ENCODE data around the gene TIAM1. TPM values are rescaled to one million over a fixed set of nuclear protein-coding genes. Genes with fewer than 3 reads are reported as not detected.

The TIAM1 gene
- total RNA-seq, 2 experiments from 2014 or later: 34.9 to 38.5 TPM

DNA sequence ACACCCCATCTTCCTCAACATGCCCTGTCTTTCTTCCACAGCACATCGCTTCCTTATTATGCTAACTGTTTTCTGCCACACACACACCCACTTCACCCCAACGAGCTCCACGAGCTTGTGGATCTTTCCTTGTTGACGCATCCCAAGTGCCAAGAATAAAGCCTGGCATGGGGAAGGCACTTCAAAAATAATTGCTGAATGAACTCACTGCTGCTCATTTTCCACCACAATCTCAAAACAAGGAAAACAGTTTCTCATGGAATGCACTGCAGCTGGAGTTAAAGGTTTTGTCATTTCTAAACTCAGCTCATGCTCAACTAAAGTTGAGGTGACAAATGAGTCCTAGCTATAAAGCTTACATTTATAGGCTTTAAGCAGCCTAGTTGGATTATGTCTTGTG is 86.0 kb downstream of the TIAM1 start:
- TF ChIP-seq, protein P1, sequence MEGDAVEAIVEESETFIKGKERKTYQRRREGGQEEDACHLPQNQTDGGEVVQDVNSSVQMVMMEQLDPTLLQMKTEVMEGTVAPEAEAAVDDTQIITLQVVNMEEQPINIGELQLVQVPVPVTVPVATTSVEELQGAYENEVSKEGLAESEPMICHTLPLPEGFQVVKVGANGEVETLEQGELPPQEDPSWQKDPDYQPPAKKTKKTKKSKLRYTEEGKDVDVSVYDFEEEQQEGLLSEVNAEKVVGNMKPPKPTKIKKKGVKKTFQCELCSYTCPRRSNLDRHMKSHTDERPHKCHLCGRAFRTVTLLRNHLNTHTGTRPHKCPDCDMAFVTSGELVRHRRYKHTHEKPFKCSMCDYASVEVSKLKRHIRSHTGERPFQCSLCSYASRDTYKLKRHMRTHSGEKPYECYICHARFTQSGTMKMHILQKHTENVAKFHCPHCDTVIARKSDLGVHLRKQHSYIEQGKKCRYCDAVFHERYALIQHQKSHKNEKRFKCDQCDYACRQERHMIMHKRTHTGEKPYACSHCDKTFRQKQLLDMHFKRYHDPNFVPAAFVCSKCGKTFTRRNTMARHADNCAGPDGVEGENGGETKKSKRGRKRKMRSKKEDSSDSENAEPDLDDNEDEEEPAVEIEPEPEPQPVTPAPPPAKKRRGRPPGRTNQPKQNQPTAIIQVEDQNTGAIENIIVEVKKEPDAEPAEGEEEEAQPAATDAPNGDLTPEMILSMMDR (IDR thresholded peaks at IDR 0.05): no peak
- ChIA-PET POLR2A (interaction anchor here (0.6 kb wide), 1 partner anchor 311 kb away, joined by 3 read pairs; no protein-coding TSS in a partner anchor), CTCF (interaction anchor here (0.9 to 1.3 kb wide), 2 partner anchors 10 to 56 kb away, joined by 3 read pairs; no protein-coding TSS in a partner anchor)
- H3K27ac Mint-ChIP-seq: no peak overlapping the region
- H3K9me3 Mint-ChIP-seq: no peaks in the 10 kb centered on the region
- intact Hi-C loops (cut with micrococcal nuclease): no loop called here
- peaks cover 4% of the 10 kb centered on the region for H3K4me1 Mint-ChIP-seq (ENCODE audit: low read depth)
- DNase-seq: no peak
- H3K27me3 Mint-ChIP-seq: no peaks in the 10 kb centered on the region
- H3K36me3 Mint-ChIP-seq (ENCODE audit: low read depth): peaks cover 4% of the 10 kb centered on the region
- no peak for ATAC-seq
- H3K4me3 Mint-ChIP-seq: no peak overlapping the region

DNA sequence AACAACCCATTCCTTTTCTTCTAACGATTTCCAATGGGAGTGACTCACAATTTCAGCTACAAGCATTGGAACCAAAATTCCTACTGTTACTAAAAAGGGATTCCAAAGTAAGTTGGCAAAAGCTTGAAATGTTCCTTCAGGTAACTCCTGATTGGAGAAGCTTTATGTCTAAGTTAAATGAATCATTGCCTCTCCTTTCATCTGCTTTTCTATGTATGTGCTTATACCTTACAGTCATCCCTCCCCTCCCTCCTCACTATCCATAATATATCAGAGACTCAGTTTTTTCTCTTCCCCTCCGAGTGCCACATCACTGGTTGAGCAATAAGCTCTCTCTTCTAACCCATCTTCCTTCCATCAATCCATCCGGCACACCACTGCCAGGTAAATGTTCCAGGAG is 86.8 kb downstream of the TIAM1 start:
- TF ChIP-seq, protein P1 (IDR thresholded peaks at IDR 0.05): no peak
- ATAC-seq (no peak), DNase-seq (no peak)
- Mint-ChIP-seq H3K4me1 (ENCODE audit: low read depth) (peaks cover 4% of the 10 kb centered on the region), H3K36me3 (ENCODE audit: low read depth) (peaks cover 4% of the 10 kb centered on the region), H3K27ac (no peak overlapping the region), H3K4me3 (no peak overlapping the region), H3K9me3 (no peaks in the 10 kb centered on the region), H3K27me3 (no peaks in the 10 kb centered on the region)
- ChIA-PET POLR2A (interaction anchor here (0.6 to 0.8 kb wide), 2 partner anchors 11 to 310 kb away, joined by 3 read pairs; no protein-coding TSS in a partner anchor), CTCF (interaction anchor here (0.9 to 1.3 kb wide), 2 partner anchors 11 to 55 kb away, joined by 3 read pairs; no protein-coding TSS in a partner anchor)
- intact Hi-C loops (cut with micrococcal nuclease): no loop called here

DNA sequence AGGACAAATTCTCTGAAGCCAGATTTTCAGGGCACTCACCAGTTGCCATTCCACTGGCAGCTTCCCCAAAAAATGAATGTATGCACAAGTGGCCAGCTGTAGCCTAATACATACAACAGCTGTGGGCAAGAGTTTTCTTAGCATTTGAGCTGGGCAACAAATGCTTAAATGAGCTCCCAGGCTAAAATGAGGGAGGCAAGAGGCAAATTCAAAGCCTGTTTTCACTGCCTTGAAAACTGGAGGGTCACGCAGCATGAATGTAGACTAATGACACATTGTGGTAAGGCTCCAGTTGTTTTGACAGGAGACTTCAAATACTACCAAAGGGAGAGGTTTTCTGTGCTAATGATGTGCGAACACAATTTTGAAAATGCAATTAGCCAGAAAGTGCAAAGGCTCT is 88.2 kb downstream of the TIAM1 start:
- POLR2A ChIA-PET: no interaction called here
- H3K4me3 Mint-ChIP-seq: no peak overlapping the region
- H3K9me3 Mint-ChIP-seq: no peaks in the 10 kb centered on the region
- TF ChIP-seq, protein P1 (IDR thresholded peaks at IDR 0.05): no peak
- peaks cover 6% of the 10 kb centered on the region for H3K36me3 Mint-ChIP-seq (ENCODE audit: low read depth)
- CTCF ChIA-PET: interaction anchor here (0.8 to 0.9 kb wide), 2 partner anchors 12 to 56 kb away, joined by 3 read pairs; no protein-coding TSS in a partner anchor
- ATAC-seq: no peak
- no peak overlapping the region for H3K27ac Mint-ChIP-seq
- H3K27me3 Mint-ChIP-seq: no peaks in the 10 kb centered on the region
- peaks cover 2% of the 10 kb centered on the region for H3K4me1 Mint-ChIP-seq (ENCODE audit: low read depth)
- DNase-seq: no peak
- intact Hi-C loops (cut with micrococcal nuclease): no loop called here

DNA sequence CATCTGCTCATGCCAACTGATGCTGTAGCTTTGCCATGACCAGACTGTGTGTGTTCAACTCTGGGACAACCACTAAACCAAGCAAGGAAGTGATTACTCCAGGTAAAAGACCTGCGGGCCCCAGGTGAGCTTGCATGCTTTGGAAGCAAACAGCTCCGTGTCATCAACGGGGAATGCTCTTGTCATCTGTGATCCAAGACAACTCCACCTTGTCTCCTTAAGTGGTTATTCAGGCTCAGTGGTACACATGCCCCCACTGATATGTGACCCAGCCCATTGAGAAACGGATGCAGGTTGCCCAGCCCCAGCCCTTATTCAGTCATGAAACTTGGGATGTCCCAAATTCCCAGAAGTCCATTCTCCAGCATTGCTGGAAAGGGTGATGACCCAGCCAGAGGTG is 89.0 kb downstream of the TIAM1 start:
- CTCF ChIA-PET: interaction anchor here (0.9 to 2.0 kb wide), 3 partner anchors 11 to 283 kb away, joined by 3 to 4 read pairs (median 3); no protein-coding TSS in a partner anchor

DNA sequence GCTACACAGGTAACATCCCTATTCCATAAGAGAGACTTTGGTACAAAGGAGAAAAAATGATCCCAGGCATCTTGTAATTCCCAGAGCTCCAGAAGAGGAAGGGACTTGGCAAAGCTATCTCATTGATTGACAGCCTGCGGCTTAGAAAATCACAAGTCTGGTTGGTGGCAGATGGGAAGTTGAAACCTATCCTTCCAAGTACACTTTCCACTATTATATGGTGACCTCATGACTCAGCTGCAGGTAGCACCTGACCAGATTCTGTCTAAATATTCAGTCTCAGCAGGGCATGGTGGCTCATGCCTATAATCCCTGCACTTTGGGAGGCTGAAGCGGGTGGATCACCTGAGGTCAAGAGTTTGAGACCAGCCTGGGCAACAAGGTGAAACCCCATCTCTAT is 89.9 kb downstream of the TIAM1 start:
- TF ChIP-seq, protein P1 (IDR thresholded peaks at IDR 0.05): no peak
- Mint-ChIP-seq H3K4me3 (no peak overlapping the region), H3K27me3 (no peaks in the 10 kb centered on the region), H3K4me1 (ENCODE audit: low read depth) (no peaks in the 10 kb centered on the region), H3K36me3 (ENCODE audit: low read depth) (peaks cover 6% of the 10 kb centered on the region), H3K9me3 (no peaks in the 10 kb centered on the region), H3K27ac (no peak overlapping the region)
- ChIA-PET POLR2A (no interaction called here), CTCF (interaction anchor here (1.0 to 2.0 kb wide), 3 partner anchors 19 to 284 kb away, joined by 3 to 4 read pairs (median 3); no protein-coding TSS in a partner anchor)
- DNase-seq: no peak
- intact Hi-C loops (cut with micrococcal nuclease): no loop called here
- no peak for ATAC-seq

More for the DNA sequence above, 89.0 kb downstream of the TIAM1 start:
- ATAC-seq (no peak), DNase-seq (no peak)
- TF ChIP-seq, protein P1 (IDR thresholded peaks at IDR 0.05): no peak
- Mint-ChIP-seq H3K27me3 (no peaks in the 10 kb centered on the region), H3K9me3 (no peaks in the 10 kb centered on the region), H3K4me1 (ENCODE audit: low read depth) (no peaks in the 10 kb centered on the region), H3K27ac (no peak overlapping the region), H3K4me3 (no peak overlapping the region), H3K36me3 (ENCODE audit: low read depth) (peaks cover 6% of the 10 kb centered on the region)
- POLR2A ChIA-PET: no interaction called here
- intact Hi-C loops (cut with micrococcal nuclease): no loop called here
